T-helper 17 cell (primary cell): ENCODE measurements around the gene KDSR. TPM values are rescaled to one million over a fixed set of nuclear protein-coding genes. Genes with fewer than 3 reads are reported as not detected.
A peak's percentile ranks its signal among the peaks of the same experiment; 100 is the strongest.

Experiments
- ATAC-seq: fragments of 150-1000 bp; cut with Tn5 transposase; 2 replicates; pipeline ENCODE4 v1.10.0; 2021; ENCODE audit warnings: mild to moderate bottlenecking, moderate library complexity
- DNase-seq, 3 donors: peaks; one replicate each; pipeline versions ENCODE4 v3.0.0 to v3.0.0-alpha.2; 2020 to 2021
- H3K9me3 ChIP-seq: one replicate; pipeline ENCODE4 v1.7.0; 2013; ENCODE audit warnings: low read length, mild to moderate bottlenecking; ENCODE audit not compliant: control insufficient read depth, poor library complexity, severe bottlenecking
- H3K27ac Mint-ChIP-seq: one replicate; pipeline ENCODE4 v1.8.0; 2022; ENCODE audit warnings: mild to moderate bottlenecking, moderate library complexity, mixed read lengths
- H3K27me3 Mint-ChIP-seq: one replicate; pipeline ENCODE4 v1.8.0; 2022; ENCODE audit warnings: mixed read lengths
- H3K36me3 Mint-ChIP-seq: one replicate; pipeline ENCODE4 v1.8.0; 2022; ENCODE audit warnings: low read depth, mixed read lengths
- H3K4me1 Mint-ChIP-seq: one replicate; pipeline ENCODE4 v1.8.0; 2022; ENCODE audit warnings: mild to moderate bottlenecking, mixed read lengths
- H3K4me3 Mint-ChIP-seq: one replicate; pipeline ENCODE4 v1.8.0; 2022; ENCODE audit warnings: mild to moderate bottlenecking, moderate library complexity, mixed read lengths
- total RNA-seq, 4 donors: library from RNA in 2 of 4; stranded (reverse) in 2 of 4; gene quantifications; one replicate each; pipeline ENCODE4 v1.2.3 and lab custom pipeline; 2022 to 2026

Gene KDSR
- total RNA-seq, 2 donors from 2014 or later, result 55.2 to 71.2 TPM

GRCh38 chr18:63315131-63315662 is 51.8 kb downstream of the KDSR start:
- H3K27me3 Mint-ChIP-seq, result no peaks in the 10 kb centered on the region
- ATAC-seq, result no peak
- peaks cover 15% of the 10 kb centered on the region for H3K36me3 Mint-ChIP-seq
- peak overlapping the region; percentile 100 for H3K4me3 Mint-ChIP-seq
- peak overlapping the region; percentile 95 for H3K27ac Mint-ChIP-seq
- peaks cover 58% of the 10 kb centered on the region for H3K4me1 Mint-ChIP-seq
- no peak for DNase-seq
- H3K9me3 ChIP-seq, result no peaks in the 10 kb centered on the region

- ATAC-seq (no peak), DNase-seq (no peak)
- H3K4me3 Mint-ChIP-seq, result peak overlapping the region; percentile 100
- peaks cover 66% of the 10 kb centered on the region for H3K4me1 Mint-ChIP-seq
- H3K27ac Mint-ChIP-seq, result peak overlapping the region; percentile 95
- no peaks in the 10 kb centered on the region for H3K9me3 ChIP-seq
- H3K27me3 Mint-ChIP-seq, result no peaks in the 10 kb centered on the region
- H3K36me3 Mint-ChIP-seq, result peaks cover 16% of the 10 kb centered on the region
Measured at GRCh38 chr18:63314062-63314790, 52.8 kb downstream of the KDSR start.

- Mint-ChIP-seq H3K27ac (peak overlapping the region; percentile 95), H3K4me1 (peaks cover 66% of the 10 kb centered on the region), H3K4me3 (peak overlapping the region; percentile 100), H3K27me3 (no peaks in the 10 kb centered on the region), H3K36me3 (peaks cover 14% of the 10 kb centered on the region)
- DNase-seq (no peak), ATAC-seq (no peak)
- H3K9me3 ChIP-seq, result no peaks in the 10 kb centered on the region
Measured at GRCh38 chr18:63313396-63313917, 53.5 kb downstream of the KDSR start.

GRCh38 chr18:63312737-63313395 is 54.1 kb downstream of the KDSR start:
- no peaks in the 10 kb centered on the region for H3K9me3 ChIP-seq
- Mint-ChIP-seq H3K4me3 (peak overlapping the region; percentile 100), H3K27me3 (no peaks in the 10 kb centered on the region), H3K27ac (peak overlapping the region; percentile 95), H3K4me1 (peaks cover 68% of the 10 kb centered on the region), H3K36me3 (peaks cover 10% of the 10 kb centered on the region)
- DNase-seq, result no peak
- ATAC-seq, result no peak

GRCh38 chr18:63312019-63312409 is 55.0 kb downstream of the KDSR start:
- peaks cover 72% of the 10 kb centered on the region for H3K4me1 Mint-ChIP-seq
- peaks cover 9% of the 10 kb centered on the region for H3K36me3 Mint-ChIP-seq
- no peak for ATAC-seq
- no peaks in the 10 kb centered on the region for H3K9me3 ChIP-seq
- no peaks in the 10 kb centered on the region for H3K27me3 Mint-ChIP-seq
- H3K27ac Mint-ChIP-seq, result peak overlapping the region; percentile 95
- H3K4me3 Mint-ChIP-seq, result peak overlapping the region; percentile 100
- DNase-seq, result no peak

GRCh38 chr18:63311118-63312018 is 55.6 kb downstream of the KDSR start:
- Mint-ChIP-seq H3K4me3 (peak overlapping the region; percentile 100), H3K36me3 (peaks cover 10% of the 10 kb centered on the region), H3K27ac (peak overlapping the region; percentile 95), H3K27me3 (no peaks in the 10 kb centered on the region), H3K4me1 (peaks cover 76% of the 10 kb centered on the region)
- ATAC-seq (peak; percentile 61), DNase-seq (no peak)
- H3K9me3 ChIP-seq, result no peaks in the 10 kb centered on the region

- Mint-ChIP-seq H3K36me3 (peaks cover 9% of the 10 kb centered on the region), H3K27me3 (no peaks in the 10 kb centered on the region), H3K27ac (peak overlapping the region; percentile 95), H3K4me3 (peak overlapping the region; percentile 88), H3K4me1 (peaks cover 78% of the 10 kb centered on the region)
- ATAC-seq (peak; percentile 73), DNase-seq (no peak)
- H3K9me3 ChIP-seq, result no peaks in the 10 kb centered on the region
Measured at GRCh38 chr18:63309422-63309821, 57.6 kb downstream of the KDSR start.

GRCh38 chr18:63307551-63308200 is 59.3 kb downstream of the KDSR start:
- Mint-ChIP-seq H3K4me3 (peak overlapping the region; percentile 33), H3K27me3 (no peaks in the 10 kb centered on the region), H3K27ac (peak overlapping the region; percentile 95), H3K4me1 (peaks cover 76% of the 10 kb centered on the region), H3K36me3 (peaks cover 6% of the 10 kb centered on the region)
- DNase-seq (no peak), ATAC-seq (no peak)
- no peaks in the 10 kb centered on the region for H3K9me3 ChIP-seq

- Mint-ChIP-seq H3K4me3 (no peak overlapping the region), H3K4me1 (peaks cover 75% of the 10 kb centered on the region), H3K27ac (peak overlapping the region; percentile 95), H3K36me3 (peaks cover 6% of the 10 kb centered on the region), H3K27me3 (no peaks in the 10 kb centered on the region)
- no peak for DNase-seq
- ATAC-seq, result no peak
- H3K9me3 ChIP-seq, result no peaks in the 10 kb centered on the region
Measured at GRCh38 chr18:63306819-63307550, 60.0 kb downstream of the KDSR start.

GRCh38 chr18:63306249-63306648 is 60.8 kb downstream of the KDSR start:
- DNase-seq, result no peak
- peak overlapping the region; percentile 2 for H3K4me3 Mint-ChIP-seq

GRCh38 chr18:63303547-63303946 is 63.5 kb downstream of the KDSR start:
- Mint-ChIP-seq H3K4me3 (peak overlapping the region; percentile 39), H3K4me1 (peaks cover 77% of the 10 kb centered on the region), H3K36me3 (peaks cover 7% of the 10 kb centered on the region), H3K27me3 (no peaks in the 10 kb centered on the region), H3K27ac (peak overlapping the region; percentile 93)
- DNase-seq (no peak), ATAC-seq (no peak)
- H3K9me3 ChIP-seq, result no peaks in the 10 kb centered on the region

More at GRCh38 chr18:63306249-63306648, 60.8 kb downstream of the KDSR start:
- ATAC-seq, result no peak
- H3K9me3 ChIP-seq, result no peaks in the 10 kb centered on the region
- Mint-ChIP-seq H3K27ac (peak overlapping the region; percentile 95), H3K27me3 (no peaks in the 10 kb centered on the region), H3K4me1 (peaks cover 75% of the 10 kb centered on the region), H3K36me3 (peaks cover 6% of the 10 kb centered on the region)
